Neutrophil (primary cell): Measurements from ENCODE around the gene NBEA.

Source experiments
- H3K27ac ChIP-seq: fragments of 200-600 bp; sonication (generic); 2 replicates; pipeline ENCODE4 v1.5.1; 2016; ENCODE audit warnings: mild to moderate bottlenecking, moderate library complexity
- H3K27me3 ChIP-seq: fragments of 200-600 bp; sonication (generic); 2 replicates; pipeline ENCODE4 v1.6.0; 2016; ENCODE audit warnings: mild to moderate bottlenecking
- H3K36me3 ChIP-seq: fragments of 200-600 bp; sonication (generic); 2 replicates; pipeline ENCODE4 v1.5.1; 2017
- H3K4me1 ChIP-seq, 2 experiments: fragments of 200-600 bp in 1 of 2; sonication (generic) in 1 of 2; 1 replicate in 1 of 2; 2 replicates in 1 of 2; pipeline versions ENCODE4 v1.5.1 to v1.6.1; 2013 to 2016; ENCODE audit warnings: low read depth in 1 of 2, low read length in 1 of 2, mild to moderate bottlenecking in 1 of 2, moderate library complexity in 1 of 2; ENCODE audit not compliant: control insufficient read depth in 1 of 2, insufficient read depth in 1 of 2
- H3K4me3 ChIP-seq, 2 experiments: fragments of 200-600 bp in 1 of 2; sonication (generic) in 1 of 2; 1 replicate in 1 of 2; 2 replicates in 1 of 2; pipeline ENCODE4 v1.5.1; 2013 to 2016; ENCODE audit warnings: low read depth in 1 of 2, low read length in 1 of 2, mild to moderate bottlenecking in 1 of 2, moderate library complexity in 1 of 2
- H3K9me3 ChIP-seq: fragments of 200-600 bp; sonication (generic); 2 replicates; pipeline ENCODE4 v1.5.1; 2016
- CTCF ChIP-seq: fragments of 200-600 bp; sonication (generic); IDR thresholded peaks from 2 replicates; pipeline ENCODE4 v1.5.1; 2016; ENCODE audit warnings: antibody characterized with exemption

The NBEA gene

GRCh38 chr13:35225582-35225981 lies 283.5 kb downstream of the NBEA start:
- Histone ChIP-seq H3K27me3 (no peaks in the 10 kb centered on the region), H3K4me1 (no peaks in the 10 kb centered on the region), H3K36me3 (no peaks in the 10 kb centered on the region), H3K4me3 (no peak overlapping the region), H3K27ac (no peak overlapping the region), H3K9me3 (no peaks in the 10 kb centered on the region)
- no peak for TF ChIP-seq CTCF

- no peaks in the 10 kb centered on the region for H3K9me3 ChIP-seq
Measured at GRCh38 chr13:35228536-35228935, 286.5 kb downstream of the NBEA start.

GRCh38 chr13:35231426-35231825 lies 289.4 kb downstream of the NBEA start:
- no peaks in the 10 kb centered on the region for H3K27me3 ChIP-seq
- H3K27ac ChIP-seq: no peak overlapping the region
- H3K4me1 ChIP-seq: no peaks in the 10 kb centered on the region
- H3K9me3 ChIP-seq: no peaks in the 10 kb centered on the region
- TF ChIP-seq CTCF: no peak
- no peak overlapping the region for H3K4me3 ChIP-seq
- H3K36me3 ChIP-seq: no peaks in the 10 kb centered on the region

More at GRCh38 chr13:35228536-35228935, 286.5 kb downstream of the NBEA start:
- H3K27ac ChIP-seq: no peak overlapping the region
- no peaks in the 10 kb centered on the region for H3K27me3 ChIP-seq
- no peak for TF ChIP-seq CTCF
- no peak overlapping the region for H3K4me3 ChIP-seq
- no peaks in the 10 kb centered on the region for H3K4me1 ChIP-seq
- H3K36me3 ChIP-seq: no peaks in the 10 kb centered on the region

GRCh38 chr13:35238274-35238673 lies 296.2 kb downstream of the NBEA start:
- Histone ChIP-seq H3K36me3 (no peaks in the 10 kb centered on the region), H3K27ac (no peak overlapping the region), H3K4me1 (no peaks in the 10 kb centered on the region), H3K4me3 (no peak overlapping the region), H3K9me3 (no peaks in the 10 kb centered on the region), H3K27me3 (no peaks in the 10 kb centered on the region)
- TF ChIP-seq CTCF: no peak

GRCh38 chr13:35252536-35253205 lies 310.6 kb downstream of the NBEA start:
- Histone ChIP-seq H3K4me3 (no peak overlapping the region), H3K4me1 (no peaks in the 10 kb centered on the region), H3K27me3 (no peaks in the 10 kb centered on the region), H3K27ac (no peak overlapping the region), H3K36me3 (no peaks in the 10 kb centered on the region), H3K9me3 (no peaks in the 10 kb centered on the region)
- TF ChIP-seq CTCF: no peak

GRCh38 chr13:35255241-35255640 lies 313.2 kb downstream of the NBEA start:
- H3K9me3 ChIP-seq: no peaks in the 10 kb centered on the region
- no peak overlapping the region for H3K27ac ChIP-seq
- TF ChIP-seq CTCF: no peak
- H3K27me3 ChIP-seq: no peaks in the 10 kb centered on the region
- no peaks in the 10 kb centered on the region for H3K36me3 ChIP-seq
- no peak overlapping the region for H3K4me3 ChIP-seq
- no peaks in the 10 kb centered on the region for H3K4me1 ChIP-seq
